Activated CD4-positive, CD25-positive, alpha-beta regulatory T cell treated with anti-CD3 and anti-CD28 coated beads, Interleukin-2, amount 50 U/mL, for 24 hours (primary cell): Measurements from ENCODE around the gene NPC1.
"Not testable (repeated sequence)": the region's sequence is repeated elsewhere in the genome, so short reads cannot be mapped to it uniquely, and the experiment has no call there.

ENCODE experiments used
- ATAC-seq, 2 donors: fragments of 150-1000 bp; cut with Tn5 transposase; one replicate each; pipeline ENCODE4 v1.10.0; 2021; ENCODE audit warnings: mild to moderate bottlenecking in 1 of 2, moderate library complexity in 1 of 2

Gene NPC1

GRCh38 chr18:23573626-23574431 is 12.5 kb downstream of the NPC1 start:
- peak; percentile 77 to 79 for ATAC-seq

DNA sequence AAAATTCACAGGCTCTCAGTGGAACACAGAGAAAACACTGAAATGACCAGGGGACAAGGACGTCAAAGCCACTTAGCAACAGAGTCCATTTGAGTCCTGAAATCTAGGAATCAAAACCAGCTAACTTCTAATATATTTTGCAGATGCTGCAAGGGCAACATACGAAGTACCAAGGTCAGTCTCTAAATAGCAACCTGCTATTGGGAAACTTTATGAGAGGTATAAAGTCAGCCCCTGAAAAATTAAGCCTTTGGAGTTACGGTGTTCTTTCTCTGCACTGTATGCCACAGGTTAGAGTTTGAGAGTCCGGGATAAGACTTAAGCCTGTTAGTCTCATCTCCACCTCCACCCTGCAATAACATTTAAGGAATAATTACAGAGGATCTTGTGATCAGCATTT is 13.3 kb downstream of the NPC1 start:
- ATAC-seq: no peak

- ATAC-seq: no peak
Observed at GRCh38 chr18:23572570-23572969, 13.7 kb downstream of the NPC1 start.

- ATAC-seq: no peak
Observed at GRCh38 chr18:23572012-23572411, 14.3 kb downstream of the NPC1 start.

DNA sequence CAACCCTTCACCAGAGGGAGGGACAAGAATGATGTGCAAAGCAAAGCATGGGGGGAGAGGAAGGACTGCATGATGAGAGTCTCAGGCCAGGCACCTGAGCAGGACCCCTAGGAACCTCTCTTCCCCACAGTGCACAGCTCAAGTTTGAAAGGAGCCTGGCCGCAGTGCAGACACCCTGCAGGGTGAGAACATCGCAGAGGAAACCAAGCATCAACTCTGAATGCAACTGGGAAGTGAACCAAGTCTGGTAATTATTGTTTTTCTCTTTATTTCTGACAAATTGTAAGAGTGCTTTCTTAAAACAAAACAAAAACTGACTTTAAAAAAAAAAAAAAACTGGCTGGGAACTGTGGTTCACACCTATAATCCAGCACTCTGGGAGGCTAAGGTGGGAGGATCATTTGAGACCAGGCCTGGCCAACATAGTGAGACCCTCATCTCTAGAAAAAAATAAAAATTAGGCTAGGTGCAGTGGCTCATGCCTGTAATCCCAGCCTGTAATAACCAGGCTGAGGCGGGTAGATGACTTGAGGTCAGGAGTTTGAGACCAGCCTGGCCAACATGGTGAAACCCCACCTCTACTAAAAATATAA is 15.3 kb downstream of the NPC1 start:
- ATAC-seq: no peak

- no peak for ATAC-seq
Observed at GRCh38 chr18:23569299-23570063, 16.8 kb downstream of the NPC1 start.

- no peak for ATAC-seq
Observed at GRCh38 chr18:23568281-23569138, 17.8 kb downstream of the NPC1 start.

GRCh38 chr18:23567671-23568070 is 18.6 kb downstream of the NPC1 start:
- ATAC-seq: no peak

GRCh38 chr18:23565916-23566547 is 20.3 kb downstream of the NPC1 start:
- ATAC-seq: no peak

DNA sequence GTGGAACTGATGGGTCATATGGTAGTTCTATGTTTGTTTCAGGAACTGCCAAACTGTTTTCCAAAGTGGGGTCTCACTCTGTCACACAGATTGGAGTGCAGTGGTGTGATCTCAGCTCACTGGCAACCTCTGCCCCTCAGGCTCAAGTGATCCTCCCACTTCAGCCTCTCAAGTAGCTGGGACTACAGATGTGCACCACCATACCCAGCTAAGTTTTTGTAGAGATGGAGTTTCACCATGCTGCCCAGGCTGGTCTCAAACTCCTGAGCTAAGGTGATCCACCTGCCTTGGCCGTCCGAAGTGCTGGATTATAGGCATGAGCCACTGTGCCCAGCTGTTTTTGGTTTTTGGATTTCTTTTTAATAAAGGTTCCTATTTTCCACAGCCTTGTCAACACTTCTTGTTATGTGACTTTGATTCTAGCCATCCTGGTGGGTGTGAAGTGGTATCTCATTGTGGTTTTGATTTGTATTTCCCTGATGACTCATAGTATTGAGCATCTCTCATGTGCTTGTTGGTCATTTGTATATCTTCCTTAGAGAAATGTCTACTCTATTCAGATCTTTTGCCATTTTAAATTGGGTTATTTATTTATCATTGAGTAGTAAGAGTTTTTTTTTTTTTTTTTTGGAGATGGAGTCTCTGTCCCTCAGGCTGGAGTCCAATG is 22.8 kb downstream of the NPC1 start:
- ATAC-seq: peak; percentile 86 to 94

DNA sequence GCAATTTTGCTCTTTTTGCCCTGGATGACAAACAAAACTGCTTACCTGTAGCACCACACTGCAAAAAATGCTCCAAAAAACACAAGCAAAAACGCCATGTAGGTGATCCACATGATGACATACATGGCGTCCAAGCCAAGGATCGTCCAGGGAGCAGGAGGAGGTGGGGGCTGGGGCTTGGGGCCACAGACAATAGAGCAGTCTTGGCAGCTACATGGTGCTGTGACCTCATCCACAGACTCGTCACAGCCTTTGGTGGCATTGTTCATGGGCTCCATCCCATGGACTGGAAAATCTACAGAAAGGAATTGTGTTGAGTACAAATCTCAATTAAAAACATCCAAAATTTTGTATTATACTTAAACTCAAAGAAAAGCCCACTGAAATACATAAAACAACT is 26.1 kb downstream of the NPC1 start:
- no peak for ATAC-seq

DNA sequence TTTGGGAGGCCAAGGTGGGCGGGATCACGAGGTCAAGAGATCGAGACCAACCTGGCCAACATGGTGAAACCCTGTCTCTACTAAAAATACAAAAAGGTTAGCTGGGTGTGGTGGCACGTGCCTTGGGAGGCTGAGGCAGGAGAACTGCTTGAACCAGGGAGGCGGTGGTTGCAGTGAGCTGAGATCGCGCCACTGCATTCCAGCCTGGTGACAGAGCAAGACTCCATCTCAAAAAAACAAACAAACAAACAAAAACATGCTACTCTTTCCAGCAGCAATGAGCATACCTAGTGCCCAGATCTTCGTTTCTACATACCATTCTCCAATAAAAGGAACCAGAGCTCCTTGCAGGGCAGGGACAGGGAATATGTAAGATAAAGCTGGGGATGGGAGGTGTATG is 28.8 kb downstream of the NPC1 start:
- not testable (repeated sequence) for ATAC-seq

DNA sequence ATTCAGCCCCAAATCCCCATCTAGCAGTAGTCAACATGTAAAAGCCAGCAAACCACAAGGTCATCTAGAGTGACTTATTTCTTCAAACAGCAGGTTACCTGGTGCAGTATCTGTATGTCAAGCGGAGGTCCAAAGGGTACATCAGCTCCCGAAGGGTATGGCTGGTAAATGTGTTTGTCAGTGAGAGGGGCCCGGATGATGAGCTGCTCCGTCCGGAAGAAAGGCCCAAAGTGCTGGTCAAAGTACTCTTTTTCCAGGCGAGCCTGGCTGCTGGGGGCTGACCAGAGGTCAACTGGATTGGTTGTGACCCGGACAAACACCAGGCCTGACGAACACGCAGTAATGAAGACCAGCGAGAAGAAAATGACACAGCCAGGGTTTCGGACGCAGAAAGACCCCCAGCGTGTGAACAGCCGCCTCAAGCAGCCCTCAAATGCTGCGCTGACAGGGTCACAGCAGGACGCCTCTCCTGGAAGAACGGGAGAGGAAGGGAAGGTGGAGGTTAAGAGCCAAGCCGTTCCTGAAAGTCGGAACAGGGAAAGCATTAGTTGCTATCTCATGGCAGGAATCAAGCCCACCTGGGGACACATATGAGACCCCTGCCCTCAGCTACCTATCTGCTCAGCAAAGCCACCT is 30.0 kb downstream of the NPC1 start:
- no peak for ATAC-seq

DNA sequence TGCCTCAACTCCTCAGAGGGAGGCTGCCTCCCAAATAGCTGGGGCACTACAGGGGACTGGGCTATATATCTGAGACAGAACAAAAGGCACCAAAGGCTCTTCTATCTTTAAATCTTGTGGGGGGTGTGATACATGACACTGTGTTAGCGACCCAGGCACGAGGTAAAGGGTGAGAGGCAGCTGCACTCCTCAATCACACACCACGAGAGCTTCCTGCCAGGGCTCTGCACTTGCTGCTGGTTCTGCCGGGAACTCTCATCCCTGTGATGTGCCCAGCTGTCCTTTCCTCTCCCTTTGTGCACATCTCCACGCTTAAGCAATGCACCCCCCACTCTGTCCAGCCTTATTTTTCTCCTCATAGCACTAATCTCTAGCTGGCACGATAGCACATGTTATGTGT is 32.4 kb downstream of the NPC1 start:
- ATAC-seq: no peak

DNA sequence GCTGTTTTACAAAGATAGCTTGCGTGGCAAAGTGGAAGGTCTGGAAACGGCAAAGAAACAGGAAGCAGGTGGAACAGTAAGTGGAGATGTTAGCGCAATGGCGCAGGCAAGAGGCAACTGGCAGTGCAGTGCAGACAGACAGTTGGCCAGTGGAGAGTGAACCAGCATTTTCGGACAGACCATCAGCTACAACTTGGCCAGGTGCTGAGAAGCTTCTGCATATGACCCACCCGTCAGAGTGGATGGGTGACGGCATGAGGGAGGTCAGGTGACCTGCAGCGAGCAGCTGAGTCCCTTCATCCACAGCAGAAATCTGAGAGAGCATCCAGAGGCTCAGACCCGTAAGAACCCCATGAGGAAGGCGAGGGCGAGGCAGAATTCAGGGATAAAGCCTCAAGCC is 33.8 kb downstream of the NPC1 start:
- ATAC-seq: no peak

- ATAC-seq: no peak
Observed at GRCh38 chr18:23551978-23552377, 34.3 kb downstream of the NPC1 start.

DNA sequence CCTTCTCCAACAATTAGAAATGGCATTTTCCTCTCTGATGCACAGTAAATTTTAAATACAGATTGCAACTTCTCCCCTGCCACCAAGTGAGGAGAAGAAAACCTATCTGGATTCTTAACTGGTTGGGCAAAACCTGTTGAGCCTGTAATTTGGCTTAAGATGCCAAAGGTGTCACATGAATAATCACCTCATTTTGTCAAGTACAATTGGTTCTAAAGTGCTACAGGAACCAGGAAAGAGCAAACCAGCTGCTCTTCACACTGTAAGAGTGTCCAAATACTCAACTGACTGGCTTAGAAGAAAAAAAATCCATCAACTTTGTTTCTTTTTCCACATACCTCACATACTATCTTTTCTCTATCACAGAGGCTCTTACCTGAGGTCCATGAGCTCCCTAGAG is 35.4 kb downstream of the NPC1 start:
- ATAC-seq: no peak

GRCh38 chr18:23548719-23549118 is 37.6 kb downstream of the NPC1 start:
- no peak for ATAC-seq

DNA sequence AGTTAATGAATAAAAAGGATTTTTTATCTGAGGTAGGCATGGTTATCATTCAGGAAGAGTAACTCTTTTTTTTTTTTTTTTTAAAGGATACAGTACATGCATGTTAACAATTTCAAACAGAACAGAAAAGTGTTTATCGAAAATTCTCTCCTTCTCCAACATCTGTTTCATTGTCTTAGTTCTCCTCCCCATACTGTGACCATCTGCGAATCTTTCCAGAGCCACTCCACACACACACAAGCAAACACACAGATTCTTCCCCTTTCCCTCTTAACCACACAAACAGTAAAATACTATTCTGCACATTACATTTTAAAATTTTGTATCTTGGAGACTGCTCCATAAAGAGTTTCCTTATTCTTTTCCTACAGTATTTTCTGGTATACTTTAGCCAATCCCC is 38.0 kb downstream of the NPC1 start:
- ATAC-seq: no peak

GRCh38 chr18:23547846-23548245 is 38.5 kb downstream of the NPC1 start:
- no peak for ATAC-seq

GRCh38 chr18:23547306-23547705 is 39.0 kb downstream of the NPC1 start:
- no peak for ATAC-seq
